Fibroblast of skin of right quadriceps (primary cell): Measurements from ENCODE around the gene ZFHX3.
"Not testable (repeated sequence)": the region's sequence is repeated elsewhere in the genome, so short reads cannot be mapped to it uniquely, and the experiment has no call there.

ENCODE experiments used
- DNase-seq: peaks from one replicate; pipeline ENCODE4 v3.0.0-alpha.2; 2013

ZFHX3 gene

GRCh38 chr16:73021866-73022495, 25.9 kb downstream of the ZFHX3 start:
- no peak for DNase-seq

GRCh38 chr16:73020409-73020884, 27.5 kb downstream of the ZFHX3 start:
- peak; percentile 88 for DNase-seq

- DNase-seq, result peak; percentile 55
Measured at GRCh38 chr16:73019457-73020362, 28.2 kb downstream of the ZFHX3 start.

GRCh38 chr16:73018821-73019456, 29.0 kb downstream of the ZFHX3 start:
- DNase-seq, result no peak

GRCh38 chr16:73017321-73017720, 30.6 kb downstream of the ZFHX3 start:
- no peak for DNase-seq

- no peak for DNase-seq
Measured at GRCh38 chr16:73016488-73016830, 31.5 kb downstream of the ZFHX3 start.

GRCh38 chr16:73015612-73016487, 32.1 kb downstream of the ZFHX3 start:
- no peak for DNase-seq

- DNase-seq, result no peak
Measured at GRCh38 chr16:73014768-73015167, 33.2 kb downstream of the ZFHX3 start.

GRCh38 chr16:73013974-73014373, 34.0 kb downstream of the ZFHX3 start:
- DNase-seq, result no peak

GRCh38 chr16:73012341-73012740, 35.6 kb downstream of the ZFHX3 start:
- DNase-seq, result no peak

- no peak for DNase-seq
Measured at GRCh38 chr16:73011926-73012325, 36.0 kb downstream of the ZFHX3 start.

- DNase-seq, result no peak
Measured at GRCh38 chr16:73010150-73010676, 37.7 kb downstream of the ZFHX3 start.

GRCh38 chr16:73009710-73010109, 38.2 kb downstream of the ZFHX3 start:
- DNase-seq, result not testable (repeated sequence)

- DNase-seq, result no peak
Measured at GRCh38 chr16:73006026-73006425, 41.9 kb downstream of the ZFHX3 start.

- peak; percentile 89 for DNase-seq
Measured at GRCh38 chr16:73002866-73003265, 45.1 kb downstream of the ZFHX3 start.

- no peak for DNase-seq
Measured at GRCh38 chr16:73000907-73001521, 46.9 kb downstream of the ZFHX3 start.

- DNase-seq, result peak; percentile 10
Measured at GRCh38 chr16:73000020-73000906, 47.7 kb downstream of the ZFHX3 start.

GRCh38 chr16:72999541-73000019, 48.3 kb downstream of the ZFHX3 start:
- no peak for DNase-seq

- peak; percentile 13 for DNase-seq
Measured at GRCh38 chr16:72997141-72997542, 50.8 kb downstream of the ZFHX3 start.

GRCh38 chr16:72996291-72997062, 51.5 kb downstream of the ZFHX3 start:
- DNase-seq, result no peak
